ENCODE measurements around the gene PCDHGB5.
"Not testable (repeated sequence)": the region's sequence is repeated elsewhere in the genome, so short reads cannot be mapped to it uniquely, and the experiment has no call there.

PCDHGB5 gene

DNA sequence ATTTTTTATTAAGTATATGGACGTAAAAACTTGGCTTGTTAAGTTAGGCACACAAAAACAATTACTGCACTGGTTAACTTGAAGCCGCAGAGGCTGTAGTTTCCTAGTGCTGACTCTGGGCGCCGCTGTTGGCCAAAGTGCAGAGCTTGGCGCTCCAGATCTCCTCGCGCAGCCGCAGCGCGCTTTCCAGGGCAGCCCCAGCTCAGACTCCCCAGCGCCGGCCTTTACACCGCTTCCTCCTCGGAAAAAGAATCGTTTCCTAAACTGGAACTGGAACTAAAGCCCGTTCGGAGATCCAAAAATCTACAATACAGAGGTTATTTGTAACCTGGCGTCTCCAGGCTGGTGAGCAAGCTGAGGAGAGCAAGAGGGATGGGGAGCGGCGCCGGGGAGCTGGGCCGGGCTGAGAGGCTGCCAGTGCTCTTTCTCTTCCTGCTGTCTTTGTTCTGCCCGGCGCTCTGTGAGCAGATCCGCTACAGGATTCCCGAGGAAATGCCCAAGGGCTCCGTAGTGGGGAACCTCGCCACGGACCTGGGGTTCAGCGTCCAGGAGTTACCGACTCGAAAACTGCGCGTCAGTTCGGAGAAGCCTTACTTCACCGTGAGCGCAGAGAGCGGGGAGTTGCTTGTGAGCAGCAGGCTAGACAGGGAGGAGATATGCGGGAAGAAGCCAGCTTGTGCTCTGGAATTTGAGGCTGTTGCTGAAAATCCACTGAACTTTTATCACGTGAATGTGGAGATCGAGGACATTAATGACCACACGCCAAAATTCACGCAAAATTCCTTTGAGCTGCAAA lies at the start of gene PCDHGB5:
TSS of gene PCDHGB5 (plus strand) at position 192 of the 796 bp plus-strand sequence. CDS start at position 373, 181 bp downstream.
- H3K27ac Mint-ChIP-seq; H3K4me1 Mint-ChIP-seq; H3K9me3 Mint-ChIP-seq; DNase-seq (ENCODE audit: low spot score in 2 of 2); H3K36me3 Mint-ChIP-seq: not testable (repeated sequence)
- ATAC-seq, result peak; percentile 78
- peak within 1 kb of the TSS; percentile 36 for H3K4me3 Mint-ChIP-seq

DNA sequence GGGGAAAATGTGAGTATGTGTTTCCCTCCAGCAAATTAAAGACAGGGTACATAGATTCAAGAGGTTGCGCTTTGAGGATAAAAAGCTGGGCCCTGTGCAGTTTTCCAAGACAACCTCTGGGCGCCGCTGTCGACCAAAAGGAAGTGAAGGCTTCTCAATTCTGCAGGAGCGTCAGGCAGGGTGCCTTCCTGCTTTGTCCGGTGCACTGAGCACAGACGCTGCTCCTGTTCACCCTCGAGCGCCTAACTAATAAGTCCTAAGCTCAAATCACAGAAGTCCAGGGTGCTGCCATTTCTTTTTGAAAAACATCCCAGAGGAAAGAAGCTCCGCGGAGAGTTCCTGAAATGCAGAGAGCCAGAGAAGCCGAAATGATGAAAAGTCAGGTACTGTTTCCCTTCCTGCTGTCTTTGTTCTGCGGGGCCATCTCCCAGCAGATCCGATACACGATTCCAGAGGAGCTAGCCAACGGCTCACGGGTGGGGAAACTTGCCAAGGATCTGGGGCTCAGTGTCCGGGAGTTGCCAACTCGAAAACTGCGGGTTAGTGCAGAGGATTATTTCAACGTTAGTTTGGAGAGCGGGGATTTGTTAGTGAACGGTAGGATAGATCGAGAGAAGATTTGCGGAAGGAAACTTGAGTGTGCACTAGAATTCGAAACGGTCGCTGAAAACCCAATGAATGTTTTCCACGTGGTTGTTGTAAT lies 47.7 kb upstream of the PCDHGB5 start, which contains the start of gene PCDHGB1:
TSS of gene PCDHGB1 (plus strand) at position 183 of the 703 bp plus-strand sequence. CDS start at position 345, 162 bp downstream.
- ATAC-seq (peak; percentile 57), DNase-seq (ENCODE audit: low spot score in 2 of 2) (peak in 1 of 2 donors; percentile 51)
- peaks cover 12% of the 10 kb centered on the region for H3K9me3 Mint-ChIP-seq
- H3K4me3 Mint-ChIP-seq, result peak within 1 kb of the TSS; percentile 54
- H3K4me1 Mint-ChIP-seq, result peaks cover 6% of the 10 kb centered on the region
- no peaks in the 10 kb centered on the region for H3K36me3 Mint-ChIP-seq
- no peak within 1 kb of the TSS for H3K27ac Mint-ChIP-seq

DNA sequence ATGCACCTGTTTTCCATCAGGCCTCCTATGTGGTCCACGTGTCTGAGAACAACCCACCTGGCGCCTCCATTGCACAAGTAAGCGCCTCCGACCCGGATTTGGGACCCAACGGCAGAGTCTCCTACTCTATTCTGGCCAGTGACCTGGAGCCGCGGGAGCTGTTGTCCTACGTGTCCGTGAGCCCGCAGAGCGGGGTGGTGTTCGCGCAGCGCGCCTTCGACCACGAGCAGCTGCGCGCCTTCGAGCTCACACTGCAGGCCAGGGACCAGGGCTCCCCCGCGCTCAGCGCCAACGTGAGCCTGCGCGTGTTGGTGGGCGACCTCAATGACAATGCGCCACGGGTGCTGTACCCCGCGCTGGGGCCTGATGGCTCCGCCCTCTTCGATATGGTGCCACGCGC lies 46.2 kb upstream of the PCDHGB5 start:
- Mint-ChIP-seq H3K4me3 (no peak overlapping the region), H3K36me3 (no peaks in the 10 kb centered on the region), H3K4me1 (peaks cover 6% of the 10 kb centered on the region), H3K9me3 (peaks cover 8% of the 10 kb centered on the region), H3K27ac (no peak overlapping the region)
- no peak for DNase-seq (ENCODE audit: low spot score in 2 of 2)
- no peak for ATAC-seq

DNA sequence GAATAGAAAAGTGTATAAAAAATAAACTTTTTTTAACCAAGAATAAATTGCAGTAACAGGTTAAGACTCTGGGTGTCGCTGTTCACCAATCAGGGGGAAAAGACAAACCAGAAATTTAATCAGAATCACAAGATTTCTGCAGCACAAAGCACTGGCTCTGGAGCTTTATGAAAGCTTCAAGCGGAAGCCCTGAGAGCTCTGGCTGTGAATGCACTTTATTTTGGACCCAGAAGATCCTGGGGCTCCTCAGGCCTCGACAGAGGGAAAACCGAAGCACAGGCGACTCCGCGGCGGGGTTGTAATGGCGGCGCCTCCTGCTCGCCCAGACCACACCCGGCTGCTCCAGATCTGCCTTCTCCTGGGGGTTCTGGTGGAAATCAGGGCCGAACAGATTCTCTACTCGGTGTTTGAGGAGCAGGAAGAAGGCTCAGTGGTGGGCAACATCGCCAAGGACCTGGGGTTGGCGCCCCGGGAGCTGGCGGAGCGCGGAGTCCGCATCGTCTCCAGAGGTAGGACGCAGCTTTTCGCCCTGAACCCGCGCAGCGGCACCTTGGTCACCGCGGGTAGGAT lies 42.8 kb upstream of the PCDHGB5 start, which contains the start of gene PCDHGA4:
TSS of gene PCDHGA4 (plus strand) at position 122 of the 570 bp plus-strand sequence. CDS start at position 209, 87 bp downstream.
- peak in 1 of 2 donors; percentile 45 for DNase-seq (ENCODE audit: low spot score in 2 of 2)
- peaks cover 9% of the 10 kb centered on the region for H3K4me1 Mint-ChIP-seq
- H3K36me3 Mint-ChIP-seq, result no peaks in the 10 kb centered on the region
- peaks cover 6% of the 10 kb centered on the region for H3K9me3 Mint-ChIP-seq
- H3K4me3 Mint-ChIP-seq, result peak within 1 kb of the TSS; percentile 39
- no peak within 1 kb of the TSS for H3K27ac Mint-ChIP-seq
- ATAC-seq, result no peak

DNA sequence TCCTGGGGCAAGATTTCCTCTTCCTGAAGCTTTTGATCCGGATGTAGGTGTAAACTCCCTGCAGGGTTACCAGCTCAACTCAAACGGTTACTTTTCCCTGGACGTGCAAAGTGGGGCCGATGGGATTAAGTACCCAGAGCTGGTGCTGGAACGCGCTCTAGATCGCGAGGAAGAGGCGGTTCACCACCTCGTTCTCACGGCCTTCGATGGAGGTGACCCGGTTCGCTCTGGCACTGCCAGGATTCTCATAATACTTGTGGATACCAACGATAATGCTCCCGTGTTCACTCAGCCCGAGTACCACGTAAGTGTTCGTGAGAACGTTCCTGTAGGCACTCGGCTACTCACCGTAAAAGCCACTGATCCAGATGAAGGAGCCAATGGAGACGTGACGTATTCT lies 42.1 kb upstream of the PCDHGB5 start:
- H3K36me3 Mint-ChIP-seq, result no peaks in the 10 kb centered on the region
- no peak for DNase-seq (ENCODE audit: low spot score in 2 of 2)
- peaks cover 4% of the 10 kb centered on the region for H3K9me3 Mint-ChIP-seq
- H3K27ac Mint-ChIP-seq, result no peak overlapping the region
- H3K4me3 Mint-ChIP-seq, result no peak overlapping the region
- ATAC-seq, result no peak
- peaks cover 6% of the 10 kb centered on the region for H3K4me1 Mint-ChIP-seq

DNA sequence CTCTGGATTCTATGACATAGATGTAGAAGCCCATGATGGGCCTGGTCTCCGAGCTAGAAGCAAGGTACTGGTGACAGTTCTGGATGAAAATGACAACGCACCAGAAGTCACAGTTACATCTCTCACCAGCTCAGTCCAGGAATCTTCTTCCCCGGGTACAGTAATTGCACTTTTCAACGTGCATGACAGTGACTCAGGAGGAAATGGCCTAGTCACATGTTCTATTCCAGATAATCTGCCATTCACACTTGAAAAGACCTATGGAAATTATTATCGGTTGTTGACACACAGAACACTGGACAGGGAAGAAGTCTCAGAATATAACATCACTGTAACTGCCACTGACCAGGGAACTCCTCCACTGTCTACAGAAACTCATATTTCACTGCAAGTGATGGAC lies 41.6 kb upstream of the PCDHGB5 start:
- DNase-seq (ENCODE audit: low spot score in 2 of 2) (no peak), ATAC-seq (no peak)
- Mint-ChIP-seq H3K27ac (no peak overlapping the region), H3K4me1 (peaks cover 6% of the 10 kb centered on the region), H3K36me3 (no peaks in the 10 kb centered on the region), H3K4me3 (no peak overlapping the region), H3K9me3 (peaks cover 4% of the 10 kb centered on the region)

DNA sequence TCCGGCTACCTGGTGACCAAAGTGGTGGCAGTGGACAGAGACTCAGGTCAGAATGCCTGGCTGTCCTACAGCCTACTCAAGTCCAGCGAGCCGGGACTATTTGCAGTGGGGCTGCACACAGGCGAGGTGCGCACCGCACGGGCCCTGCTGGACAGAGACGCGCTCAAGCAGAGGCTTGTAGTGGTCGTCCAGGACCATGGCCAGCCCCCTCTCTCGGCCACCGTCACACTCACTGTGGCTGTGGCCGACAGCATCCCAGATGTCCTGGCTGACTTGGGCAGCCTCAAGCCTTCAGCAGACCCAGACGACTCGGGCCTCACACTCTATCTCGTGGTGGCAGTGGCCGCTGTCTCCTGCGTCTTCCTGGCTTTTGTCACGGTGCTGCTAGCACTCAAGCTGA lies 40.8 kb upstream of the PCDHGB5 start:
- Mint-ChIP-seq H3K9me3 (peaks cover 7% of the 10 kb centered on the region), H3K4me3 (no peak overlapping the region), H3K27ac (no peak overlapping the region), H3K4me1 (peaks cover 6% of the 10 kb centered on the region), H3K36me3 (no peaks in the 10 kb centered on the region)
- no peak for DNase-seq (ENCODE audit: low spot score in 2 of 2)
- ATAC-seq, result no peak

DNA sequence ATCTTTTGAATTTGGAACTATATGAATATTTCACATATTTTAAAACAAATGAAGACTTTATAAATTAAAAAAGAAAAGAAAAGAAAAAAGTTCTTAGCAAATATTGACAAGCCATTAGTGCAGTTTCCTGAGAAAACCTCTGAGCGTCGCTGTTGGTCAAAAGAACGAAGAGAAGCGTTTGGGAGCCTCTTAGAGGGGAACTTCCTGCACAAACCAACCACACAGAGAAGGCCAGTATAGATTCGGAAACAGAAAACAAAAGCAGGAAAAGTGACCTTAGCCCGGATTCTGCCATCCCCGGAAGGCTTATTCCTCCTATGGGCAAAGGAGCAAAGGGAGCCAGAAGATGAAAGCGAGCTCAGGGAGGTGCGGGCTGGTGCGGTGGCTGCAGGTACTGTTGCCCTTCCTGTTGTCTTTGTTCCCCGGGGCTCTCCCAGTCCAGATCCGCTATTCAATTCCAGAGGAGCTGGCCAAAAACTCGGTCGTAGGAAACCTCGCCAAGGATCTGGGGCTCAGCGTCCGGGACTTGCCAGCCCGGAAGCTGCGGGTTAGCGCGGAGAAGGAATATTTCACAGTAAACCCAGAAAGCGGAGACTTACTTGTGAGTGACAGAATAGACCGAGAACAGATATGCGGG lies 37.8 kb upstream of the PCDHGB5 start, which contains the start of gene PCDHGB2:
TSS of gene PCDHGB2 (plus strand) at position 205 of the 637 bp plus-strand sequence. CDS start at position 347, 142 bp downstream.
- Mint-ChIP-seq H3K36me3 (no peaks in the 10 kb centered on the region), H3K4me3 (peak within 1 kb of the TSS; percentile 74), H3K4me1 (peaks cover 6% of the 10 kb centered on the region), H3K9me3 (peaks cover 10% of the 10 kb centered on the region), H3K27ac (peak within 1 kb of the TSS; percentile 63)
- DNase-seq (ENCODE audit: low spot score in 2 of 2), result no peak
- peak; percentile 28 for ATAC-seq

DNA sequence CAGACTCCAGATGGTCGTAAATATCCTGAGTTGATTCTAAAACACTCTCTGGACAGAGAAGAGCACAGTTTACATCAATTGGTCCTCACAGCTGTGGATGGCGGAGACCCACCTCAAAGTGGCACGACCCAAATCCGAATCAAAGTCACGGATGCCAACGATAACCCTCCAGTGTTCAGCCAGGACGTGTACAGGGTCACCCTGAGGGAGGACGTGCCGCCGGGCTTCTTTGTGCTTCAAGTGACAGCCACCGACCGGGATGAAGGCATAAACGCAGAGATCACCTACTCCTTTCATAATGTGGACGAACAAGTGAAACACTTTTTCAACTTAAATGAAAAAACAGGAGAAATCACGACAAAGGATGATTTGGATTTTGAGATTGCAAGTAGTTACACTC lies 37.1 kb upstream of the PCDHGB5 start:
- no peaks in the 10 kb centered on the region for H3K36me3 Mint-ChIP-seq
- peaks cover 6% of the 10 kb centered on the region for H3K4me1 Mint-ChIP-seq
- ATAC-seq (no peak), DNase-seq (ENCODE audit: low spot score in 2 of 2) (no peak)
- H3K9me3 Mint-ChIP-seq, result peaks cover 16% of the 10 kb centered on the region
- no peak overlapping the region for H3K4me3 Mint-ChIP-seq
- no peak overlapping the region for H3K27ac Mint-ChIP-seq

DNA sequence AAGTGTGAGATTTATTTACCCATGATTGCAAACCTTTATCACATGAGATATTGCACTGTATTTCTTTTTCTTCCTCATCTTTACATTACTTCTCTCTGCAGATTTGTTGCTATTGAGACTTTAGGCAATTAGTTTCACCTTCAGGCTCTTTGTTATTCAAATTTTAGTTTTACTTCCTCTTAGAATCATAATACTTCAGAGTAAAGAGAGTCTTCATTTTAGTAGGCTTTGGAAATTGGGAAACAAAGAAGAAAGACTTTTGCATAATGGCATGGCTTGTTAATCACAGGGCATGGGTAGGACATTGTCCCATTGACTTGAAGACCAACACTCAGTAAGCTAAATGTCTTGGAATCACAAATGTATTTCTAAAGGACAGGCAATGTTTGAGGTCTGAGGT lies 35.0 kb upstream of the PCDHGB5 start:
- Mint-ChIP-seq H3K27ac (no peak overlapping the region), H3K4me1 (peaks cover 6% of the 10 kb centered on the region), H3K4me3 (no peak overlapping the region), H3K9me3 (peaks cover 17% of the 10 kb centered on the region), H3K36me3 (no peaks in the 10 kb centered on the region)
- DNase-seq (ENCODE audit: low spot score in 2 of 2) (no peak), ATAC-seq (no peak)

DNA sequence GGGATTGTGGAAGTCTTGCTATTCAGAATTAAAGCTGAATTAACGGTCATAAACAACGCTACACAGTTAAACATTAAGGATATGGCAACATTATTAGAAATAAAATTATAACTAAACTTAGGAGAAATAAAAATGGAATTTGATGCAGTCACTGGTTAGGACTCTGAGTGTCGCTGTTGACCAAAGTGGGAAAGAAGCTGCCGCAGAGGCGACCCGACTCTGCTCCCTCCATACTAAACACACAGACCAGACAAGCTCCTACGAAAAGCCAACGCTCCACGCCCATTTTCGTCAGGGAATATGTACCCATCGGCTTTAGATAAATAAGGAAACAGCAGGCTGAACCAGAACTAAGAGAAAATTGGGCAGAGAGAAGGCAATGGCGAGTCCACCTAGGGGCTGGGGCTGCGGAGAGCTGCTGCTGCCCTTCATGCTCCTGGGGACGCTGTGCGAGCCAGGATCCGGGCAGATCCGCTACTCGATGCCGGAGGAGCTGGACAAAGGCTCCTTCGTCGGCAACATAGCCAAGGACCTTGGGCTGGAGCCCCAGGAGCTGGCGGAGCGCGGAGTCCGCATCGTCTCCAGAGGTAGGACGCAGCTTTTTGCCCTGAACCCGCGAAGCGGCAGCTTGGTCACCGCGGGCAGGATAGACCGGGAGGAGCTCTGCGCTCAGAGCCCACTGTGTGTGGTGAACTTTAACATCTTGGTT lies 33.6 kb upstream of the PCDHGB5 start, which contains the start of gene PCDHGA5:
TSS of gene PCDHGA5 (plus strand) at position 211 of the 709 bp plus-strand sequence. CDS start at position 380, 169 bp downstream.
- DNase-seq (ENCODE audit: low spot score in 2 of 2) (no peak), ATAC-seq (no peak)
- H3K9me3 Mint-ChIP-seq, result peaks cover 17% of the 10 kb centered on the region
- H3K27ac Mint-ChIP-seq, result no peak within 1 kb of the TSS
- H3K4me1 Mint-ChIP-seq, result peaks cover 6% of the 10 kb centered on the region
- H3K36me3 Mint-ChIP-seq, result no peaks in the 10 kb centered on the region
- no peak within 1 kb of the TSS for H3K4me3 Mint-ChIP-seq

DNA sequence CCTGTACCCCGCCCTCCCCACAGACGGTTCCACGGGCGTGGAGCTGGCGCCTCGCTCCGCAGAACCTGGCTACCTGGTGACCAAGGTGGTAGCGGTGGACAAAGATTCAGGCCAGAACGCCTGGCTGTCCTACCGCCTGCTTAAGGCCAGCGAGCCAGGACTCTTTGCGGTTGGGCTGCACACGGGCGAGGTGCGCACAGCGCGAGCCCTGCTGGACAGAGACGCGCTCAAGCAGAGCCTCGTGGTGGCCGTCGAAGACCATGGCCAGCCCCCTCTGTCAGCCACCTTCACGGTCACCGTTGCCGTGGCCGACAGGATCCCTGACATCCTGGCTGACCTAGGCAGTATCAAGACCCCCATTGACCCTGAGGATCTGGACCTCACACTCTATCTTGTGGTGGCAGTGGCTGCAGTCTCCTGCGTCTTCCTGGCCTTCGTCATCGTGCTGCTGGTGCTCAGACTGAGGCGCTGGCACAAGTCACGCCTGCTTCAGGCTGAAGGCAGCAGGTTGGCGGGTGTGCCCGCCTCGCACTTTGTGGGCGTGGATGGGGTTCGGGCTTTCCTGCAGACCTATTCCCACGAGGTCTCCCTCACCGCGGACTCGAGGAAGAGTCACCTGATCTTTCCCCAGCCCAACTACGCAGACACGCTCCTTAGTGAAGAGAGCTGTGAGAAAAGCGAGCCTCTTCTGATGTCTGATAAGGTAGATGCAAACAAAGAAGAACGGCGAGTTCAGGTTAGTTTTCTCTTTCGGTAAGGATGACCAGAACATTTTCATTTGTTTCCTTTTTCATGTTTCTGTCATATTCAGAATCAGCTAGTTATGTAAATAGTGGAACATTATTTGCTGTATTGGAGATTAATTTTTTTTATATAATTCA lies 31.5 kb upstream of the PCDHGB5 start:
- peaks cover 17% of the 10 kb centered on the region for H3K9me3 Mint-ChIP-seq
- DNase-seq (ENCODE audit: low spot score in 2 of 2), result no peak
- no peak overlapping the region for H3K4me3 Mint-ChIP-seq
- no peaks in the 10 kb centered on the region for H3K36me3 Mint-ChIP-seq
- ATAC-seq, result no peak
- no peak overlapping the region for H3K27ac Mint-ChIP-seq
- H3K4me1 Mint-ChIP-seq, result peaks cover 6% of the 10 kb centered on the region

DNA sequence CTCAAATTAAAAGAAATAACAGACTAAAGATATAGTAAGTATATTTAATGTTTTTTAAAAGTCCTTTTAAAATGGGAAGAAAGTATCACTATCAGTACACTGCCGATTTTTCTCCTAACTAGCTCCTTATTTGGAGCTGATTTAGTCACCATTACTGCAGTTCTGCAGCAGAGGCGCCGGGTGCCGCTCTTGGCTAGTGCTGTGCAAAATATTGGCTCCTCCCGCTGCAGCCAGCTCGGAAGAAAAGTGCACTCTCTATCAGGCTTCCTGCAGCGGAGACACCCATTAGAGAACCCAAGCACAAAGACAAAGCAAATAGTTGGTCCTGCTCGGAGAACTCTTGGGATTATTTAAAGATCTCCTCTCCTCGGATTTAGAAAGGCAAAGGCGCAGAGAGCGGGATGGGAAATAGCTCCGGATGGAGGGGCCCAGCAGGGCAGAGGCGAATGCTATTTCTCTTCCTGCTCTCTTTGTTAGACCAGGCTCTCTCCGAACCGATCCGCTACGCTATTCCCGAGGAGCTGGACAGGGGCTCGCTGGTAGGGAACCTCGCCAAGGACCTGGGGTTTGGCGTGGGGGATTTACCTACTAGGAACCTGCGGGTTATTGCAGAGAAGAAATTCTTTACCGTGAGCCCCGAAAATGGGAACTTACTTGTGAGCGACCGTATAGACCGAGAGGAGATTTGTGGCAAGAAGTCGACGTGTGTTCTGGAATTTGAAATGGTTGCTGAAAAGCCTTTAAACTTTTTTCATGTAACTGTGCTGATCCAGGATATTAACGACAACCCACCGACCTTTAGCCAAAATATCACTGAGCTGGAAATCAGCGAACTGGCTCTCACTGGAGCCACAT lies 27.5 kb upstream of the PCDHGB5 start, which contains the start of gene PCDHGB3:
TSS of gene PCDHGB3 (plus strand) at position 249 of the 855 bp plus-strand sequence. CDS start at position 402, 153 bp downstream.
- Mint-ChIP-seq H3K4me1 (peaks cover 6% of the 10 kb centered on the region), H3K27ac (no peak within 1 kb of the TSS), H3K4me3 (peak within 1 kb of the TSS; percentile 77), H3K9me3 (peaks cover 17% of the 10 kb centered on the region), H3K36me3 (no peaks in the 10 kb centered on the region)
- ATAC-seq, result peak; percentile 68
- no peak for DNase-seq (ENCODE audit: low spot score in 2 of 2)
